A549 (cell line): ENCODE data around the gene LBX2.

Source experiments
- CTCF ChIP-seq: fragments of >200 bp; sonication (Bioruptor Twin); formaldehyde crosslinking; IDR thresholded peaks from 3 replicates; pipeline ENCODE4 v1.5.1; 2016
- ELK1 ChIP-seq: fragments of 150-350 bp; IDR thresholded peaks from 2 replicates; pipeline ENCODE4 v1.6.1; 2014; ENCODE audit warnings: low read depth, mild to moderate bottlenecking, low read length
- EP300 ChIP-seq, 2 experiments: fragments of >200 bp; sonication (Bioruptor Twin); formaldehyde crosslinking; IDR thresholded peaks; 2 replicates in 1 of 2; 3 replicates in 1 of 2; pipeline ENCODE4 v1.6.1; 2016 to 2017
- JUNB ChIP-seq: fragments of >200 bp; sonication (Bioruptor Twin); formaldehyde crosslinking; IDR thresholded peaks from 2 replicates; pipeline ENCODE4 v1.6.1; 2016
- POLR2A ChIP-seq: IDR thresholded peaks from 2 replicates; pipeline ENCODE4 v1.6.1; 2012; ENCODE audit warnings: mild to moderate bottlenecking, low read length
- REST ChIP-seq: fragments of 200-600 bp; sonication (generic); IDR thresholded peaks from 2 replicates; pipeline ENCODE4 v1.6.1; 2016; ENCODE audit warnings: antibody characterized with exemption, mild to moderate bottlenecking, moderate library complexity
- ZFP36 ChIP-seq: fragments of 450-650 bp; IDR thresholded peaks from 2 replicates; pipeline ENCODE4 v1.6.1; 2014; ENCODE audit warnings: borderline replicate concordance; ENCODE audit not compliant: partially characterized antibody

GRCh38 chr2:74524955-74525716 lies 25.7 kb upstream of the LBX2 start:
- TF ChIP-seq CTCF (no peak), EP300 (IDR thresholded peaks at IDR 0.05) (no peak), ELK1 (no peak), JUNB (no peak), REST (no peak), ZFP36 (no peak), POLR2A (no peak)
